Keratinocyte (primary cell): Measurements from ENCODE around the gene FAM135A. TPM values are rescaled to one million over a fixed set of nuclear protein-coding genes. Genes with fewer than 3 reads are reported as not detected.

Source experiments
- DNase-seq: peaks from one replicate; pipeline ENCODE4 v3.0.0-alpha.2; 2011; ENCODE audit warnings: low read depth, missing footprints, low spot score
- FAIRE-seq: peaks from 2 replicates; lab custom pipeline; 2011; peaks lifted over from hg19 to GRCh38; lab: Jason Lieb, UNC
- H2AFZ ChIP-seq: 2 replicates; pipeline ENCODE4 v1.6.0; 2012; ENCODE audit warnings: low read length, control low read depth, inconsistent platforms; ENCODE audit not compliant: control insufficient read depth
- H3K27ac ChIP-seq: 2 replicates; pipeline ENCODE4 v1.5.1; 2011; ENCODE audit warnings: low read length; ENCODE audit not compliant: control insufficient read depth, insufficient read depth
- H3K27me3 ChIP-seq: 3 replicates; pipeline ENCODE4 v1.6.0; 2011; ENCODE audit warnings: low read length; ENCODE audit not compliant: control insufficient read depth, insufficient read depth; ENCODE audit errors: extremely low read depth
- H3K36me3 ChIP-seq, 2 experiments: 2 replicates in 1 of 2; 3 replicates in 1 of 2; pipeline ENCODE4 v1.5.1; 2011; ENCODE audit warnings: low read length in 2 of 2, mild to moderate bottlenecking in 1 of 2; ENCODE audit not compliant: control insufficient read depth in 2 of 2, insufficient read depth in 2 of 2; ENCODE audit errors: extremely low read depth in 1 of 2
- H3K4me1 ChIP-seq: 3 replicates; pipeline ENCODE4 v1.5.1; 2011; ENCODE audit warnings: low read length; ENCODE audit not compliant: control insufficient read depth, insufficient read depth; ENCODE audit errors: extremely low read depth
- H3K4me2 ChIP-seq: 3 replicates; pipeline ENCODE4 v1.6.0; 2011; ENCODE audit warnings: low read depth, low read length; ENCODE audit not compliant: control insufficient read depth, insufficient read depth; ENCODE audit errors: extremely low read depth
- H3K4me3 ChIP-seq, 3 experiments: fragments of 200-600 bp in 1 of 3; sonication (generic) in 1 of 3; 2 replicates in 2 of 3; 3 replicates in 1 of 3; pipeline ENCODE4 v1.5.1; 2011 to 2016; ENCODE audit warnings: low read length in 3 of 3, mild to moderate bottlenecking in 3 of 3, control low read depth in 2 of 3, inconsistent platforms in 1 of 3, low read depth in 1 of 3, mixed read lengths in 1 of 3, mixed run types in 1 of 3, moderate library complexity in 1 of 3; ENCODE audit not compliant: control insufficient read depth in 2 of 3, insufficient read depth in 2 of 3; ENCODE audit errors: extremely low read depth in 1 of 3
- H3K79me2 ChIP-seq: 2 replicates; pipeline ENCODE4 v1.6.0; 2012; ENCODE audit warnings: low read length; ENCODE audit not compliant: control insufficient read depth, insufficient read depth
- H3K9ac ChIP-seq: 3 replicates; pipeline ENCODE4 v1.6.0; 2011; ENCODE audit warnings: low read length; ENCODE audit not compliant: control insufficient read depth, insufficient read depth; ENCODE audit errors: extremely low read depth
- H3K9me1 ChIP-seq: 3 replicates; pipeline ENCODE4 v1.6.0; 2011; ENCODE audit warnings: low read length; ENCODE audit not compliant: control insufficient read depth, insufficient read depth; ENCODE audit errors: extremely low read depth
- H3K9me3 ChIP-seq: 2 replicates; pipeline ENCODE4 v1.5.1; 2012; ENCODE audit warnings: low read depth, low read length; ENCODE audit not compliant: control insufficient read depth
- H4K20me1 ChIP-seq: 3 replicates; pipeline ENCODE4 v1.6.0; 2011; ENCODE audit warnings: low read length; ENCODE audit not compliant: control insufficient read depth, insufficient read depth; ENCODE audit errors: extremely low read depth
- EZH2 ChIP-seq: IDR thresholded peaks from one replicate; pipeline ENCODE4 v1.6.1; 2012; ENCODE audit warnings: inconsistent platforms, mild to moderate bottlenecking, low read length, moderate library complexity
- dilution Hi-C: fragments of 300-500 bp; cut with MboI; formaldehyde crosslinking; loops from one replicate; pipeline ENCODE4 v1.7.0; 2020; ENCODE audit warnings: low sequenced_read_pairs; ENCODE audit not compliant: extremely low pct_ligation_motif_present
- polyA plus RNA-seq, 5 experiments: library from polyadenylated mRNA; depleted of rRNA in 3 of 5; stranded (reverse) in 3 of 5; stranded (forward) in 1 of 5; unstranded in 1 of 5; fragments of >200 nt; gene quantifications; 1 replicate in 1 of 5; 2 replicates in 3 of 5; 3 replicates in 1 of 5; pipeline versions ENCODE4 v1.2.1 to v1.2.3, GENCODE V29; 2011 to 2012; ENCODE audit warnings: missing spikeins in 2 of 5, low read depth in 1 of 5, low replicate concordance in 1 of 5
- TF ChIP-seq, protein P1 (sequence below), 3 experiments: IDR thresholded peaks in 1 of 3; conservative IDR thresholded peaks in 1 of 3; optimal IDR thresholded peaks in 1 of 3; 2 replicates in 2 of 3; 3 replicates in 1 of 3; pipeline versions ENCODE3 to v1.5.1; 2011; ENCODE audit warnings: low read length in 3 of 3, mild to moderate bottlenecking in 3 of 3, moderate library complexity in 2 of 3, control low read depth in 1 of 3, inconsistent platforms in 1 of 3; ENCODE audit not compliant: insufficient read depth in 2 of 3; ENCODE audit errors: extremely low read depth in 1 of 3

FAM135A gene
- polyA plus RNA-seq, 1 donor (not counting 4 experiments of a cell fraction or from before 2014, with no cell fraction given) = 21.3 TPM

DNA sequence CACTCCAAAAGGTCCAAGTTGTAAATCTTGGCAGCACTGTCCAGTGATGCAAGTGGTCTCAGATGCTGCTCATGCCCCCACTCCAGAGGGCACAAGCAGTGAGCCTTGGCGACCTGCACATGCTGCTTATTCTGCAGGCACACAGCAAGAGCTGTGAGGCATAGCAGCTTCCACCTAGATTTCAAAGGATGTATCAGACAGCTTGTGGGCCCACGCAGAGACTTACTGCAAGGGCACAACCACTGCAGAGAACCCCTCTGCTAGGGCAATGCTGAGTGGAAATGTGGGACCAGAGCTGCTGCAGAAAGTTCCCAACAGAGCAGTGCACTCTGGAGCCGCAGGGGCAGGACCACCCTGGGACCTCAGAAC is 179.8 kb downstream of the FAM135A start:
- Histone ChIP-seq H4K20me1 (no peaks in the 10 kb centered on the region), H3K9me3 (no peaks in the 10 kb centered on the region), H3K4me1 (no peaks in the 10 kb centered on the region), H3K36me3 (no peaks in the 10 kb centered on the region), H3K9me1 (no peaks in the 10 kb centered on the region), H3K4me2 (no peak overlapping the region), H3K9ac (no peak overlapping the region), H3K79me2 (no peaks in the 10 kb centered on the region), H3K27me3 (no peaks in the 10 kb centered on the region), H2AFZ (no peak overlapping the region), H3K27ac (no peak overlapping the region), H3K4me3 (no peak overlapping the region)
- dilution Hi-C loops = no loop called here
- no peak for TF ChIP-seq EZH2
- TF ChIP-seq, protein P1, sequence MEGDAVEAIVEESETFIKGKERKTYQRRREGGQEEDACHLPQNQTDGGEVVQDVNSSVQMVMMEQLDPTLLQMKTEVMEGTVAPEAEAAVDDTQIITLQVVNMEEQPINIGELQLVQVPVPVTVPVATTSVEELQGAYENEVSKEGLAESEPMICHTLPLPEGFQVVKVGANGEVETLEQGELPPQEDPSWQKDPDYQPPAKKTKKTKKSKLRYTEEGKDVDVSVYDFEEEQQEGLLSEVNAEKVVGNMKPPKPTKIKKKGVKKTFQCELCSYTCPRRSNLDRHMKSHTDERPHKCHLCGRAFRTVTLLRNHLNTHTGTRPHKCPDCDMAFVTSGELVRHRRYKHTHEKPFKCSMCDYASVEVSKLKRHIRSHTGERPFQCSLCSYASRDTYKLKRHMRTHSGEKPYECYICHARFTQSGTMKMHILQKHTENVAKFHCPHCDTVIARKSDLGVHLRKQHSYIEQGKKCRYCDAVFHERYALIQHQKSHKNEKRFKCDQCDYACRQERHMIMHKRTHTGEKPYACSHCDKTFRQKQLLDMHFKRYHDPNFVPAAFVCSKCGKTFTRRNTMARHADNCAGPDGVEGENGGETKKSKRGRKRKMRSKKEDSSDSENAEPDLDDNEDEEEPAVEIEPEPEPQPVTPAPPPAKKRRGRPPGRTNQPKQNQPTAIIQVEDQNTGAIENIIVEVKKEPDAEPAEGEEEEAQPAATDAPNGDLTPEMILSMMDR (optimal IDR thresholded peaks at IDR 0.05 in 1 of 3, IDR thresholded peaks at IDR 0.05 in 1 of 3, conservative IDR thresholded peaks at IDR 0.05 in 1 of 3; ENCODE audit: extremely low read depth in 1 of 3, insufficient read depth in 2 of 3, low read length in 3 of 3) = no peak
- FAIRE-seq (no peak), DNase-seq (no peak)

DNA sequence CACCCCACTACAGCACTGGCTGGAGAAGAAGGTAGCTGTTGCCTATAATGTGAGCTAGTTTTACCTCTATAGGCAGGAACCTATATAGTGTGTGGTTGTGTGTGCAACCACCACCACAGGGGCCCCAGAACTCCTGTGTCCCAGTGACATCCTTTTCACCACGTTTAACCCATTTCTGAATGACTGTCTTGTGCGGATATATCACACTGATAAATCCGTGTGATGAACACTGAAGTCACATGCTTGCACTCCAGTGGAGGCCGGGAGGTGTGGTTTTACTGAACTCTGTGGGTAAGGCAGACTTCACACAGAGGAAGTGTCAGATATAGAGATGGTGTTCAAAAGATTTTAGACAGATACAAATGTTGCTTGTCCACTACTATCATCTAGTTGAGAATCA is 185.9 kb downstream of the FAM135A start:
- Histone ChIP-seq H3K9me1 (no peaks in the 10 kb centered on the region), H3K4me1 (no peaks in the 10 kb centered on the region), H3K27me3 (no peaks in the 10 kb centered on the region), H3K4me2 (no peak overlapping the region), H3K79me2 (no peaks in the 10 kb centered on the region), H3K9me3 (no peaks in the 10 kb centered on the region), H3K36me3 (no peaks in the 10 kb centered on the region), H2AFZ (no peak overlapping the region), H3K9ac (no peak overlapping the region), H3K27ac (no peak overlapping the region), H4K20me1 (no peaks in the 10 kb centered on the region), H3K4me3 (no peak overlapping the region)
- no peak for DNase-seq
- TF ChIP-seq, protein P1 (optimal IDR thresholded peaks at IDR 0.05 in 1 of 3, IDR thresholded peaks at IDR 0.05 in 1 of 3, conservative IDR thresholded peaks at IDR 0.05 in 1 of 3; ENCODE audit: extremely low read depth in 1 of 3, insufficient read depth in 2 of 3, low read length in 3 of 3) = no peak
- TF ChIP-seq EZH2 = no peak
- FAIRE-seq = no peak
- dilution Hi-C loops = no loop called here
